GM10266 (cell line): Measurements from ENCODE around the gene ZNF532.

Experiments
- DNase-seq: peaks from one replicate; pipeline ENCODE4 v3.0.0; 2012; ENCODE audit errors: extremely low spot score
- CTCF ChIP-seq: IDR thresholded peaks from 2 replicates; pipeline ENCODE4 v1.5.1; 2012; ENCODE audit warnings: mild to moderate bottlenecking, low read depth; ENCODE audit not compliant: control insufficient read depth, insufficient read depth; ENCODE audit errors: missing control alignments

The ZNF532 gene

GRCh38 chr18:58943896-58944295 lies 79.2 kb downstream of the ZNF532 start:
- no peak for DNase-seq
- no peak for TF ChIP-seq CTCF

DNA sequence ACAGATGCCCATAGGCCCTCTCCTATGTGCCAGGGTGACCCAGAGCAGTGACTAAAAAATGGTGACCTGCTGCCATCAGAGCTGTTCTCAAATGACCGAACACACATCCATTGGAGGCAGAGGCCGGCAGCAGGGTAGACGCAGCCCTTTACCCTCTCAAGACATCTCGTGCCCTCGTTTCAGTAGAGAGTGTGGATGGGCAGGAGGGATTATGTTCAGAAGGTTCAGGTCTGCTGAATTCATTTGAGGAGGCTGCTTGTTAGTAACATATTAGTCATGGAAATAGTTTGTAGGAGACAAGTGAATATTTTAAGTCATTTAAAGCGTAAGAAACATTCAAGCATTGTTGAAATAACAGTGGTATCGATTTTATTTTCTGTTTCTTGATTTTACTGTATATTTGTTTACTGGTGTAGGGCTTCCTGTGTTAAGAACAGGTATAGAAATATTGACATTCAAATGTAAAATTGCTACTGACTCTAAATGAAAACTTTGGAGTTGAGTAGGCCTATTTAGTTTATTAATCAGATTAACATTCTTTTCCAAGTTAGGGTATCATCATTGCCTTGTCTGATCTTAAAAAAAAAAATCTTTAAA lies 82.6 kb downstream of the ZNF532 start:
- no peak for DNase-seq
- TF ChIP-seq CTCF: no peak

GRCh38 chr18:58949031-58949430 lies 84.4 kb downstream of the ZNF532 start:
- TF ChIP-seq CTCF: no peak
- DNase-seq: no peak

DNA sequence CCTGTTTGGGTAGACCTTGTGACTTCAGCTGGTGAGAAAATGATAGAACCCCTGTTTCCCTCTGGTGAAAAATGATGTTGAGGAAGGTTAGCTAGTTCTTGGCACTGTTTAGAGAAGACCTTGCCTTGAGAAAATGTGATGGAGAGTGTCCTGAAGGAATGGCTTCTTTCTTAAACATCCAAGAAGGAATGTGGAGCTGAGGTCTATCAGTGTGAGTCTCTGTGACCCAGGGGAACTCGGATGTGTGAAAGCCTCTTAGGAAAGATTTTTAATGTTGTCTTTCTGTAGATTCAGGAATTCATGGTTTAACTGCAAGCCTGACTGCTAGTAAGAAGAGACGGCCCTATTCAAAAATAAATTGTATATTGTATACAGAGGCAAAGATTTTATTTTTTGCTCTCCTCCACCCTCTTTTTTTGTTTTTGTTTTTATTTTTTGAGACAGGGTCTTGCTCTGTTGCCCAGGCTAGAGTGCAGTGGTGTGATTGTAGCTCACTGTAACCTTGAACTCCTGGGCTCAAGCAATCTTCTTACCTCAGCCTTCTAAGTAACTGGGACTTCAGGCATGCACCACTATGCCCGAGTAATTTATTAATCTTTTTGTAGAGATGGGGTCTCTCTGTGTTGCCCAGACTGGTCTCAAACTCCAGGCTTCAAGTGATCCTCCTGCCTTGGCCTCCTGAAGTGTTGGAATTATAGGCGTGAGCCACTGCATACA lies 87.5 kb downstream of the ZNF532 start:
- DNase-seq: no peak
- no peak for TF ChIP-seq CTCF

DNA sequence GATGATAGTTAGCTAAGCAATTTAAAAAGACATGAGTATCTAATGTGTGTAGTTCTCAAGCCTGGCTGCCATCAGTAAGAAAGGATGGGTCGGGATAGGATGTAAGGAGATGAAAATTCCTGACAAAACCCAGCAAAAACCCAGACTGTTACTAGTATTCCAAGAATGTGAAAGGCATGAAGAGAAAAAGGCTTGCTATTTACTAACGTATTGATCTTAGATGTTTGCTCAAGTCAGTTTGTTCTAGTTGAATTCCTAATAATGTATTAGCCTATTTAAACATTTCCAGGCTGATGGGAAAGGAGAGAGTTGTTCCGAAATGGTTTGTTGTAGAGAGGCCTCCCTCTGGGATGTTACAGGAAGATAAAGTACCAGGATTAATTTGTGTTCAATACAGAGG lies 88.2 kb downstream of the ZNF532 start:
- no peak for DNase-seq
- no peak for TF ChIP-seq CTCF

GRCh38 chr18:58953627-58954026 lies 89.0 kb downstream of the ZNF532 start:
- no peak for TF ChIP-seq CTCF
- DNase-seq: no peak

- TF ChIP-seq CTCF: no peak
- no peak for DNase-seq
Observed at GRCh38 chr18:58955001-58955400, 90.3 kb downstream of the ZNF532 start.
